Hepatic stellate cell (primary cell): ENCODE results near the gene EIF2S2.
"Not testable (repeated sequence)": the region's sequence is repeated elsewhere in the genome, so short reads cannot be mapped to it uniquely, and the experiment has no call there.

ENCODE experiments used
- DNase-seq: peaks from one replicate; pipeline ENCODE4 v3.0.0; 2011; ENCODE audit warnings: low spot score

Gene EIF2S2

GRCh38 chr20:34111702-34112599 is at the start of gene EIF2S2:
Gene EIF2S2 (minus strand): TSS chr20:34112243. CDS start chr20:34112110, 133 bp downstream.
- peak; percentile 96 for DNase-seq

- not testable (repeated sequence) for DNase-seq
Measured at GRCh38 chr20:34157697-34158096, 45.7 kb upstream of the EIF2S2 start.

- no peak for DNase-seq
Measured at GRCh38 chr20:34155836-34156235, 43.8 kb upstream of the EIF2S2 start.

- DNase-seq, result not testable (repeated sequence)
Measured at GRCh38 chr20:34153169-34153568, 41.1 kb upstream of the EIF2S2 start.

GRCh38 chr20:34152073-34152472 is 40.0 kb upstream of the EIF2S2 start:
- DNase-seq, result not testable (repeated sequence)

GRCh38 chr20:34150306-34151000 is 38.4 kb upstream of the EIF2S2 start:
- DNase-seq, result no peak

- no peak for DNase-seq
Measured at GRCh38 chr20:34145280-34145819, 33.3 kb upstream of the EIF2S2 start.

- DNase-seq, result no peak
Measured at GRCh38 chr20:34143951-34144350, 31.9 kb upstream of the EIF2S2 start.

GRCh38 chr20:34142121-34142520 is 30.1 kb upstream of the EIF2S2 start:
- no peak for DNase-seq

- DNase-seq, result no peak
Measured at GRCh38 chr20:34141293-34141692, 29.2 kb upstream of the EIF2S2 start.

GRCh38 chr20:34135525-34136275 is 23.7 kb upstream of the EIF2S2 start:
- DNase-seq, result not testable (repeated sequence)

GRCh38 chr20:34133365-34133860 is 21.4 kb upstream of the EIF2S2 start:
- not testable (repeated sequence) for DNase-seq

- not testable (repeated sequence) for DNase-seq
Measured at GRCh38 chr20:34132943-34133342, 20.9 kb upstream of the EIF2S2 start.

GRCh38 chr20:34132491-34132890 is 20.4 kb upstream of the EIF2S2 start:
- DNase-seq, result not testable (repeated sequence)

- DNase-seq, result no peak
Measured at GRCh38 chr20:34131491-34131890, 19.4 kb upstream of the EIF2S2 start.

- peak; percentile 62 for DNase-seq
Measured at GRCh38 chr20:34129518-34130162, 17.6 kb upstream of the EIF2S2 start.

GRCh38 chr20:34127792-34128191 is 15.7 kb upstream of the EIF2S2 start:
- no peak for DNase-seq

GRCh38 chr20:34124469-34125249 is 12.6 kb upstream of the EIF2S2 start:
- DNase-seq, result no peak

GRCh38 chr20:34123309-34123708 is 11.3 kb upstream of the EIF2S2 start:
- DNase-seq, result no peak

- no peak for DNase-seq
Measured at GRCh38 chr20:34122274-34122980, 10.4 kb upstream of the EIF2S2 start.
